HG02852 (cell line): ENCODE data around the gene HOXD3.
A peak's percentile ranks its signal among the peaks of the same experiment; 100 is the strongest.

Source experiments
- ATAC-seq: cut with Tn5 transposase; IDR thresholded peaks from one replicate; pipeline ENCODE4 v1.9.1; 2021; ENCODE audit warnings: mild to moderate bottlenecking, moderate library complexity; ENCODE audit not compliant: unreplicated experiment

Gene HOXD3

DNA sequence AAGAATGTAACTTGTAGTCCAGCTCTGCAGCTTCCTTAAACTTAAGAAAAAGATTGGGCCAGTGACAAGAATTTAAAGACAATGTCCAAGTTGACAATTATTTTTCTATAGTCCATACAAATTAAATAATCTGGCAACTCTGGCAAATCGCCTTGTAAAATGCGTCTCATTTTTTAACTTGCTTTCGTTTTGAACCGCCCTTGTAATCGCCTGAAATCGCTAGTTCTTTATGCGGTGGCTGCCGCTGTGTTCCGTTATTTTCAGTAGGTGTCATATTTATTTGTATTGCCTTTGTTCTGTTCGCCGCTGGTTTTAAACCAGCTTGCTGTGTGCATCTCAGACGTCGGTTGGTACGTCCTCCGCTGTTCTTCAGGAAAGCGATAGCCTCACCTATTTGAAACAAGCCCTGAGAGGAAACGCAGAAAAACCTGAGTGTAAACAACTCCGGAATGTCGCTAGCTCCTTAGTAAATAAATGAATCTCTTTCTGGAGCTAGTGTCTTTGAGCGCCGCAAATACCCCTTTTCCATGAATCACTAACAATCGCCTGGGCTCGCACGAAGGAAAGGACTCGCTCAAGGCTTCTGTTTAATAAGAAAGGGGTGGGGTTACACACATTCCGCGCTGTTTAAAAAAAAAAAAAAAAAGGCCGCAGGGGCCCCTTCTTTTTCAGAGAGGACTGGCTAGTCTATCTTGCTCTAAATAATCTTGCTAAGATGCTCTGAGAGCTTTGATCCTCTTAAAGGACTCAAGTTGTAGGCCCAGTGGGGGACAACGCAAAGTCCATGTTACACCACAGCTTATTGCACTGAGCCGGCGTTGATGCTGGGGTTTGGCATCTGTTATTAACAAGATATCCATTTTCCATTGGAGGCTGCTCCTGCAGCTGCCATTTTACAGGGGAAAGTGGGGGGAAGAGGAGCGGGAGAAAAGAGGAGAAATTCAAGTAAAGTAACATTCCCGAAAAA, 24.6 kb upstream of the HOXD3 start:
- no peak for ATAC-seq

DNA sequence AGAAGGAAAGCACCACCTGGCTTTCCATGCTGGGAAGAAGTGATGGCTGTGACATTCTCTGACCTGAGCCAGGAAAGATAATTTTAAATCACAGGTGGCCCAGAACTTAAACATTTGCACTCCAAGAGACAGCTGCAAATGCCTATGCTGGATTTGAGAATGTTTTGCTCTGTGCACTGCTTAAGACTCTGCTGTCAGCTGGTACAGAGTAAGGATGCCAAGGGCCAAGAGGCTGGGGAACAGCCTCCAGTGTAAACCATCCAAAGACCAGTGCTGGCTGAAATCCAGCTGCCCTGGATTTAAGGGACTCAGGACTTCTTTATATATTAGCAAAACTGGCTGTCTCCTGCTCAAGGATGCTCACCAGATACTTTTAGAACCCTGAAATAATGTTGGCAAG, 23.7 kb upstream of the HOXD3 start:
- ATAC-seq = no peak

DNA sequence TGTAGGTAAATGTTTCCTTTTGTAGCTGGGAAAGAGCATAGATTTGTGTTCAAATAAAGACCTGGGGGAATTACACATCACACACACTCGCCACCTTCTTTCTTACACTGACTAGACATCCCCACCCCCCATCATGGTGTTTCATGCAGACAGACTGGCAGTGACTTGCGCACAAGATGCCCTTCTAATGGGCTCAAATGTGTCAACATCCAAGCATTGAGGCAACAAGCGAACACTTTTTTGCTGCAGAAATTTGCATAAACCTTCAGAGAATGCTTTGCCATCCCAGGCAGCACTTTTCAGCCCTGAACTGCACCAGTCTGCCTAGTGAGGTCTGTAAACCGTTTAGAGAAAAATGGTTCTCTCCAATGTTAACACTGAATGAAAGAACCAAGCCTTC, 23.1 kb upstream of the HOXD3 start:
- no peak for ATAC-seq

DNA sequence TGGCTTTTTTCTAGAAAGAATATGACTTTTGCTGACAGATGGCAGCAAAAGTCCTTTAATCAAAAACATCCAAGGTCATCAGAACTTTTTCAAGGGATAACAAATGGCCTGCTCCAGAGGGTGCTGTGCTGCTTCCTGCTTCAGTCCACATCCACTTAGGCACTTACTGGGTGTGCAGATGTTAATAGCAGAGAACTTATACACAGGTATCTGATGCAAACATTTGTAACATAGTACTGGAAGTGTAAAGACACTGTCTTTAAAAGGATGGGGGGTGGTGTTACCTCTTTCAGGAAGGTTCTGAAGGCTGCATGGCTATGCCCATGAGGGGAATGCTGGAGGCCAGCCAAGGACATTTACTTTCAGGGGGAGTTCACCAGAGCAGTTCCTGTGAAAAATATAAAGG, 22.1 kb upstream of the HOXD3 start:
- no peak for ATAC-seq

DNA sequence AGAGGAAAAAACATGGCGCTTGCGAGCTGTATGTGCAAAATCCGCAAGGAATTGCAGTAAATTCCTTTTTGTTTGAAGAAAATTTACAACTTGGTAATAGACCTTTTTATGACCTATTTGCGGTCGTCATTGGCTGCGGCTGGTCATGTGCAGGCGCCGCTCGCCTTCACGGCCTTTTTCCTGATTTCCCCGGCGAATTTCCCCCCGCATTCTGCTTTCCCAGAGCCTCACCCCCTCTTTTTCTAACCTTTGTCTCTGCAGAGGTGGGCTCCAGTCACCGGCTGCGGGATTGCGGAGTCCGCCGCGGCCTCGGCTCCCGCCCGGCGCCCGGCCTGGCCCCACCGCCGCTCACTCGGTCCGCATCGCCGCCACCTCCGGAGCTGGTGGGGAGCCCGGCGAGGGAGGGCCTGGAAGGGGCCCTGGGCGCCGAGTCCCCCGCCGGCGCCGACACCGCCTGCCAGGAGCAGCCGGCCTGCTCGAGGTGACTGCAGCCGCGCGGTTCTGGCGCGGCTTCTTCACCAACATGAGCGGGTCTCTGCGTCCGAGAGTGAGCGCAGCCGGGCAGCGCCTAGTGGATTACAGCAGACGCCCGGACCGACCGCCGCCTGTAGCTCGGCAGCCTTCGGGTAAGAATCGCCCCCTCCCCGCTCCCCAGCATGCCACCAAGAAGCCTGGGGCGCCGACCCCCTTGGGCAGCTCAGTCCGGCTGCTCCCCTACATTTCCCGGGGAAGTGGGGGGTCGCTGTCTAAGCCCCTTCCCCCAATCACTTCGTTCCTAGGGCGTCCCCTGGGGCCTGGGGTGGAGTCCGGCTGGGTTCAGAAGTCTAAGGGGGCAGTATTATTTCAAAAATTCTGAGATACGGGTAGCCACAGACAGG, 20.5 kb upstream of the HOXD3 start:
- no peak for ATAC-seq

DNA sequence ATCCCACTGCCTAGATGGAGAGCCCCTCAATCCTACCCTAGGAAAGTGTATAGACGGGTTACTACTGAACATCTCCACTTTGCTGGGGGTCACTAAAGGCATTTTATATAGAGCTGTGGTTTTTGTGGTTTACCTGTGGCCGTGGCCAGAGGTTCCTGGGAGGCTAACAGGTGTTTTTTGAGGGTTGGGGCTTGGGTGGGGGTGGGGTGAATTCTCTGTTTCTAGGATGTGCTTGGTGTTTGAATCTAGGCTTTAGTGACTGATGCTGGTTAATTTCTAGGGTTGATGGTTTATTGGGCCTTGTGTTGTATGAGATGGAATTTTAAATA, 19.9 kb upstream of the HOXD3 start:
- ATAC-seq = no peak

DNA sequence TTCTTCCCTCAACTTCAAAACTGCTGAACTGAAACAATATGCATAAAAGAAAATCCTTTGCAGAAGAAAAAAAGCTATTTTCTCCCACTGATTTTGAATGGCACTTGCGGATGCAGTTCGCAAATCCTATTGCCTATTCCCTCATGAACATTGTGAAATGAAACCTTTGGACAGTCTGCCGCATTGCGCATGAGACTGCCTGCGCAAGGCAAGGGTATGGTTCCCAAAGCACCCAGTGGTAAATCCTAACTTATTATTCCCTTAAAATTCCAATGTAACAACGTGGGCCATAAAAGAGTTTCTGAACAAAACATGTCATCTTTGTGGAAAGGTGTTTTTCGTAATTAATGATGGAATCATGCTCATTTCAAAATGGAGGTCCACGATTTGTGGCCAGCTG, 19.2 kb upstream of the HOXD3 start:
- ATAC-seq = no peak

DNA sequence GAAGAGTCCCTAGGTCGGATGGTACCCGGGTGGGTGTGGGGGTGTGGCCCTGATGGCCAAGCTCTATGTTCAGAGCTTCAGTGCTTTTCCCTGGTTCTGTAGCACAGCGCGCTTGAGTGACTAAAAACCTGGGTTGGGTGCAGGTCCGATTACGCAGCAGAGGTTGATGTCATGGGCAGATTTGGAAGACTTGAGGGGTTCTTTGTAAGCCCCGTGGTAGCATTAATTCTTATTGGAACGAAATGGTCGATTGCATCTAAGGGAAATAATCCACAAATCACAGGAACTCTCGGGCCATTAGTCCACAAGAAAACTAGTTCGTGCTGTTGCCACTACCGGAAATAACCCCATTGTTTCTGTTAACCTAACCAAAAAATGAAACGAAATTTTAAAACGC, 18.6 kb upstream of the HOXD3 start:
- no peak for ATAC-seq

DNA sequence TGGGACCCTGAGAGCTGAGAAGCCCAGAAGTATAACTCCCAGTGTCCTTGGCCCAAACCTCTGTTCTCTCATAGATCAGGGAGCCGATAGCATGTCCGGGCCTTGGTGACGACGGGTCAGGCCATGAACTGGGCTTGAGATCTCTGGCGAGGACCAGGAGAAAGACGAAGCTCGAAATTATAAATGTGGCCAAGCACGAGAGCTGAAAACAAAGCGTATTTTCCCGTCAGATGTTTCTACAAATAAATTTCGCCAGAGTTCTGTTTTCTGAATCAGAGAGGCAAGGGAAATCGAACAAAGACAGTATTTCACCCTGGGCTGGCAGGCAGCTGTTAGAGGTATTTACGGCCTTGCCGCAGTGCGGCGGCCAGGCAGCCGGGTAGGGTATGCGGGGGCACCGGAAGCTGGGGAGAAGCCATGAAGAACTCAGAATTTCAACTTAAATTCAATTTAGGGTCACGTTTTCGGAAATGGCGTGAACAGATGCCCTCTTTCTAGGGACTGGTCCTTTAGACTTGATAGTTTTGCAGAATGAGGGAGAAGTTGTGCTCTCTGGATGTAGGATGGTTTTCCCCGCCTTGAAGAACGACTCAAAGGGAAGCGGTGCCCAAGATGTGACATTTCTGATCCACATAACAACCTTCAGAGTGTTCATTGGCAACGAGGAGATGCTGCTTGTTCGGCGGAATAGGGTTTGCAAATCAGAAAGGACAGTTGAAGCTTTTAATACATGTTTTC, 18.0 kb upstream of the HOXD3 start:
- ATAC-seq = no peak

DNA sequence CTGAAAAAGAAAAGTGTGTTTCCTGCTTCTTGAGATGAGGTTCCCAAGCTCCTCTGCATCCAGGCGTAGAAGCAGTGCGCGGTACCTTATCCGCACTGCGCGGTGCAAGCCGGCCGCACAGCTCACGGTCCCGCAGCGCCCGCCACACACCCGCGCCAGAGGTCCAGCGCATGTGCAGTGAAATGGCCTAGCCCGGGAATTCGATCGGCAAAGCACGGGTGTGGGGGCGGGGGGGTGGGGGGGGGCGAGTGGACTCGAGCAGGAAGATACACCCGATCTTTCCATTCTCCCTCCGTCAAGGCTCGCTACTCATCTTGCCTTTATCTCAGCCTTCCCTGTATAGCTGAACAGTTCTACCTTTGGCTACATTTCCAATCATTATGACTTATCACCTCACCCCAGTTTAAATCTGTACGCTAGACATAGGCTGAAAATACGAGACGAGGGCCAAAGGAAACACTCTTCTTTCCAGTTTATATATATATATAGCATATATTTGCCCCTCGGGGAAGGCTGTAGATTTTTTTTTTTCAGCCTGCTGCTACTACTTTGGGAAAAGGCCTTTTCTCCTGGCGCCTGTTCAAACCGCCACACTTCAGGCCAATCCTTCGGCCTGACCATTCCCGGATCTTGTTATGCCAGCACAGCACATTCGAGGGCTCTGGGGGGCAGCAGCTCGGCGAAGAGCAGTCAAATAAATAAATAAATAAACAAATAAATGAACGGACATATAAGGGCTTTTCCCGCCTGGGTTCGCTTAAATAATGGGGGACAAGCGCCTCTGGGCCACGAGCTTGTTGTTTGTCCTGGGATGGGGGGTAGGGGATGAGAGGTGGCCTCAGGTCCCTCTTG, 17.2 kb upstream of the HOXD3 start:
- ATAC-seq = no peak

DNA sequence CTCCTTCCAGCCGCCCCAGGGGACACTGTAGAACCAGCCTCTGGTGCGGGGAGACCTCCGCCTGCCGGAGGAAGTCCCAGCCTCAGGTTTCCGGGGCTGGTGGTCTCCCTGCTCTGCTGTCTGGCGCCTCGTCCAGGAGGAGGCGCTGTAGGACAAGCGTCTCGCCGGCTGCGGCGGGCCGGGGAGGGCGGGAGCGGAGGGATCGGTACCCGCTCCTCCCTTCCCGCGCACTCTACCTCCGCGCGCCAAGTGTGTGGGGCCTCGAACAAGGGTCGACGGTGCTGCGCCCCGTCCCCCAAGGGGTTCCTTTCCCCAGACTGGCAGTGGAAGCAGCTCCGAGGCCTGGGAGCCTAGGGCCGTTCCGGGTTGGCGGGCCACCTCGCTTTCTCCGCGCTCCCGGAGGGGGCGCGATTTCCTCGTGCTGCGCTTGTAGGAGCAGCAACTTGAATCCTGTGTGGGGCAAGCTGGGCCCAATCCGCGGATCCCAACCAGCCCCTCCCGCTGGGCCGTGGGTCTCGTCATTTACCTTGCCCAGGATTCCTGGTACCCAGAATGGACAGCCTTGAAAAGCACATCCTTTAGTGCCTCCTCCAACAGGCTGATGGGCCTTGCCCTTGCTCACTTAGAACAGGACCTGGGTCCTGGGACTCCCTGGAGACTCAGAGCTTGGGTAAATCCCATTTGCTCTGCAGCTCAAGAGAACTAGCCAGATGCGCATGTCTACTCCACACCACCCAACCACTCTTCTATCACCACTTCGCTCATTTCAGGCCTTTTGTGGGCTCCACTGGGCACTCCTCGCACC, 16.4 kb upstream of the HOXD3 start:
- peak; percentile 94 for ATAC-seq

DNA sequence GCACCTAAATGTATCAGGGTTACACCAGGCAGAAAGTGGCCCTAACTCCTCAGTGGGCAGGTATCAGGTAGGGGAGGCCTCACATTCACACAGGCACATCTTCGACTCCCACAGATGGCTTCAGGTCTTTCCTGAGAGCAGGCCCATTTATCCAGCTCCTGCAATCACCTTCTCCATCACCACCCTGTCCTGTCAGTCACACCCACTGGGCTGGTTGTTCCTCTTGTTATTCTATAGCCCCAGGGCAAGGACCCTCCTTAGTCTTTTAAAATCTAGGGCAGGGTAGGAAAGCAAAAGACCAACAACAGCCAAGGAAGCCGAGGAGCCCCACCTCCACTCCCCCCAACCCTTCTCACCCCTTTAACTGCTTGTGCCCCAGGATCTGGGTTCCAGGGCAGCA, 14.8 kb upstream of the HOXD3 start:
- ATAC-seq = no peak

DNA sequence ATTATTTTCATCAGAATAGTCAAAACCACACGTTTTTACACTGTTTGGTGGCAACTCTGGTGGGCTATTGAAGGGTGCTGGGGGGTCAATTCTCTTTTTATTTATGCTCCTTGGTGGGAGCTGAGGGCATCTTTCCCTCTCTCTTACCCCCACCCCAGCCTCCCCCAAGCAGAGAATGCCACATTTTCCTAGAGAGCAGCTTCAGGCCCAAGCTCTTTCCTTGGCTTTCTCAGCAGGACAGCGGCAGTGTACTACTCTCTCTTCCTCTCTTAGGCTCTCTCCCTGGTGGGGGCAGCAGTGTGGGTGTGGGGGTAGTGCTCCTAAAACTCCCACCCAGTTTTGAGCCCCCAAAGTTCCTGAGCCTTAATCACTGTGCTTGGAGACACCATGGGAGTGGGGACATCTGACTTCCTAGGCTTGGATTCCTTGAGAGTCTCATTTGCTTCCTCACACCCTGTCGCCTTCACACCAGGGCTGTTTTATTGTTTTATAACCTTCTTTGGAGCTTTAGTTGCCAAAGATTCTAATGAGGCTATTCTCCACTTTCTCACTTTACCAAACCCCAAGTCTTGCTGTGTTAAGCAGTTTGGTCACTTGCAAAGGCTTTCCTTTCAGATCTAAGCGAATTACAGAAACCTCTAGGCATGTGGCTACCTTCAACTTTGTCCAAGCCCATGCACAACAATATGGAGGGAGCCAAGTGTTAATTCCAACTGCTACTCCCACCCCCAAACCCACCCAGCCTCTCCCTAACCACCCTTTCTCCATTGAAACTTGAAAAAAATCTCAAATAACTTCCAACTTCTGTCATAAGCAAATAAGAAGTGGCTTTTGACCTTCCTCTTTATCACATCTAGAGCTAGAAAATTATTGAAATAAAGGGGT, 11.8 kb upstream of the HOXD3 start:
- no peak for ATAC-seq

DNA sequence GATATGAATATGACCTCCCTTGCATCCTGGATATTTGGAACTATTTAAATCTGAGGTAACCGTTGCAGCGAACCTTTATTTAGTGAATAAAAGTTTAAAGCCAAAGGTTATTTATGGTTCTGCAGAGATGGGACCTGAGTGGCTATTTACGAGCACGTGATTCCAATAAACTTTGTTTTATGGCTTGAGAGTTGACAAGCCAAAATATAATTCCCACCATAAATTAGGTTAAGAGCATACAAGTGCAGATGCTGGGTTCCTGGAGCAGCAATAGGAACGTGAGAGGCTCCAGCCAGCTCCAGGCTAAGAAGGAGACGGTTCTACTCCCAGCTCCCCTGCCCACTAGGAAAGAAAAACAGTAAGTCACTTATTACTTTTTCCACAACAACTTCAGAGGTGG, 11.0 kb upstream of the HOXD3 start:
- no peak for ATAC-seq

DNA sequence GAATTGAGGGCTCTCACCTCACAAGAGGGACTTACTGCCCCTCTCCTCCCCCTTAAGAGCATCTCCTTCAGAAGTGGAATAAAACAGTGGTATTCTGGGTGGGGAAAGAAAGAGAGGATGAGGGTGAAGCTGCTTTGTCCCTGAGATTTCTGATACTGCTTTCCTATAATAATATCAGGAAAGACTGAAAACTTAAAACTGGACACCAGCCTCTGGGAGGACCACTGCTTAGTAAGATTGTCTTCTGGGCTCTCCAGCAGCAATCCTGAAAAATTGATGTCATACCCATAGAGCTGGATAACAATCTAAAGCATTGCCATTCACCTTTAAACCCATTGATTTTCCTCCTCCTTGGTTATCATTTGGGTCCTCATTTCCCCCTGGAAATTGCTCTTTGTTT, 10.5 kb upstream of the HOXD3 start:
- ATAC-seq = no peak

DNA sequence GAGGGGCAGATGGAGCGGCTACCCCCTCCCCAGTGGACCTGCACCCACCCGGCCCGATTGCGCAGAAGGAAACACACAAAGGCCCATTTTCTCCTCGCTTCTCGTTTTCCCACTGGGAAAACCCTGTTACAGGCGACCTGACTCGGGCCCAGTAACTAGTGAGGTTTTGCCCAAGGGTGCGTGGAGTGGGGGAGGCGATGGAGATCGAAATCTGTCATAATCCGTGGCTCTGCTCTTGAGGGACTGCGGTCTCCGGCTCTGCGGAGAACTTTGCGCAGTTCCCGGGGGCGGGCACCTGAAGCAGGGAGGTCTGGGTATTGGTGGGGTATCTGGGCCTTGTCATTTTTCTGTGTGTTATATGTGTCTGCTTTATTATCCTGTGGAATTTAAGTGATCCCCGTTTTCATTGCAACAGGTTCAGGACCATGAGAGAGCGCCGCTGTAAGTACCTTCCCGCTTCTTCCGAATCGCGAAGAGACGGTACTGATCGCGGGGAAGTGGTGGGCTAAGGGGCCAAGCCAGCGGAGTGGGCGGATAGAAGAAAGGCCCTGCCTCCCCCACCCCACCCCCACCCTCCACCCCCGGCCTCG, 9.8 kb upstream of the HOXD3 start:
- no peak for ATAC-seq

DNA sequence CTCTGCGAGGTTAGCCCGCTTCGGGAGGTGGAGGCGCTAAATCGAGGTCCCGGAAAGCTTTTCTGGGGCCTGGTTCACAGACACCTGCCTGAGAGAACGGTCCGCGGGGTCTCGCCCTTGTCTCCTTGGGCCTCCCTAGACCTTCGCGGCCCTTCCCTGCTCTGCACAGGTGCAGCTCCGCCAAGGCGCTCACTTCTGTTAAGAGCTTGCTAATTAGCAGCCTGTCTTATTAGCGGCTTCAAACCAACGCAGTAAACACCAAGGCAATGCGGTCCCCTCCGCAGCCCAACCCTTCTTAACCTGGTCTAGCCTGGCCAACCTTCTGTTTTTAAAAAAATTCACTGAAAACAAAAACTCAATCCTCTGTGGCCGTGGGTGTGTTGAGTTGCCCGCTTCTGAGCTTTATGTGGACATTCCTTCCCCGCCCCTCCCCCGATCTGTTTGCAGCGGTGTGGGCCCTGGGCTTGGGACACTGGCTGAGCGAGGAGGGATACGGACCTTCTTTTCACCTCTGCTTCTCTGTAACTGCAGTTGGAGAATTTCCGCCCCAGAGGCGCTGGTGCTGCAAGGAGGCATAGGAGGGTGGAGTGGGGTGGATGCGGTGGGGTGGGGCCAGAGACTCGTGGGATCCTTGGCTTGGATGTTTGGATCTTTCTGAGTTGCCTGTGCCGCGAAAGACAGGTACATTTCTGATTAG, 9.2 kb upstream of the HOXD3 start:
- ATAC-seq = no peak
